ENCODE measurements around the gene GIT1. TPM values are rescaled to one million over a fixed set of nuclear protein-coding genes. Genes with fewer than 3 reads are reported as not detected.

The GIT1 gene
- total and polyA plus RNA-seq, 2 donors (not counting 1 experiment from before 2014, with no cell fraction given): 12.4 to 20.1 TPM

- Histone ChIP-seq H3K27ac (ENCODE audit: insufficient read depth, low read length) (no peak overlapping the region), H4K20me1 (ENCODE audit: control insufficient read depth, extremely low read depth, insufficient read depth, low read length) (no peaks in the 10 kb centered on the region), H3K4me2 (ENCODE audit: extremely low read depth, insufficient read depth, low read length) (no peak overlapping the region), H3K27me3 (ENCODE audit: control insufficient read depth, insufficient read depth, low read length) (no peaks in the 10 kb centered on the region), H3K4me3 (replicated peaks in 1 of 4; ENCODE audit: control extremely low read depth in 1 of 4, insufficient read depth in 1 of 4, low read depth in 3 of 4, low read length in 4 of 4) (no peak overlapping the region), H3K79me2 (ENCODE audit: control insufficient read depth, insufficient read depth, low read length) (no peaks in the 10 kb centered on the region), H3K4me1 (ENCODE audit: control insufficient read depth, extremely low read depth, insufficient read depth, low read length) (peaks cover 7% of the 10 kb centered on the region), H2AFZ (ENCODE audit: low read length) (no peak overlapping the region), H3K9ac (ENCODE audit: insufficient read depth, low read length) (no peak overlapping the region), H3K36me3 (ENCODE audit: control insufficient read depth, insufficient read depth, low read length) (peaks cover 10% of the 10 kb centered on the region), H3K9me3 (ENCODE audit: control insufficient read depth, insufficient read depth, low read depth, low read length) (no peaks in the 10 kb centered on the region)
- TF ChIP-seq EZH2 (IDR thresholded peaks at IDR 0.05; ENCODE audit: low read length, missing control alignments) (no peak), CTCF (conservative IDR thresholded peaks at IDR 0.05 in 1 of 2, IDR thresholded peaks at IDR 0.05 in 1 of 2; ENCODE audit: low read depth in 1 of 2, low read length in 2 of 2) (no peak)
- DNase-seq (ENCODE audit: low read depth in 2 of 2): no peak
Observed at GRCh38 chr17:29627951-29628350, 38.5 kb upstream of the GIT1 start.

- H2AFZ ChIP-seq (ENCODE audit: low read length): peak overlapping the region; percentile 3
- peak; percentile 59 to 63 for DNase-seq (ENCODE audit: low read depth in 2 of 2)
Observed at GRCh38 chr17:29625037-29625750, 35.7 kb upstream of the GIT1 start.

GRCh38 chr17:29624586-29624985 lies 35.1 kb upstream of the GIT1 start:
- DNase-seq (ENCODE audit: low read depth in 2 of 2): no peak
- Histone ChIP-seq H3K4me1 (ENCODE audit: control insufficient read depth, extremely low read depth, insufficient read depth, low read length) (peaks cover 12% of the 10 kb centered on the region), H3K79me2 (ENCODE audit: control insufficient read depth, insufficient read depth, low read length) (no peaks in the 10 kb centered on the region), H3K9ac (ENCODE audit: insufficient read depth, low read length) (no peak overlapping the region), H3K9me3 (ENCODE audit: control insufficient read depth, insufficient read depth, low read depth, low read length) (no peaks in the 10 kb centered on the region), H3K36me3 (ENCODE audit: control insufficient read depth, insufficient read depth, low read length) (peaks cover 1% of the 10 kb centered on the region), H3K4me3 (replicated peaks in 1 of 4; ENCODE audit: control extremely low read depth in 1 of 4, insufficient read depth in 1 of 4, low read depth in 3 of 4, low read length in 4 of 4) (no peak overlapping the region), H4K20me1 (ENCODE audit: control insufficient read depth, extremely low read depth, insufficient read depth, low read length) (no peaks in the 10 kb centered on the region), H3K27me3 (ENCODE audit: control insufficient read depth, insufficient read depth, low read length) (no peaks in the 10 kb centered on the region), H3K27ac (ENCODE audit: insufficient read depth, low read length) (no peak overlapping the region), H2AFZ (ENCODE audit: low read length) (no peak overlapping the region), H3K4me2 (ENCODE audit: extremely low read depth, insufficient read depth, low read length) (no peak overlapping the region)
- TF ChIP-seq CTCF (conservative IDR thresholded peaks at IDR 0.05 in 1 of 2, IDR thresholded peaks at IDR 0.05 in 1 of 2; ENCODE audit: low read depth in 1 of 2, low read length in 2 of 2) (no peak), EZH2 (IDR thresholded peaks at IDR 0.05; ENCODE audit: low read length, missing control alignments) (no peak)

More at GRCh38 chr17:29625037-29625750, 35.7 kb upstream of the GIT1 start:
- Histone ChIP-seq H3K4me1 (ENCODE audit: control insufficient read depth, extremely low read depth, insufficient read depth, low read length) (peaks cover 11% of the 10 kb centered on the region), H3K27me3 (ENCODE audit: control insufficient read depth, insufficient read depth, low read length) (no peaks in the 10 kb centered on the region), H3K4me2 (ENCODE audit: extremely low read depth, insufficient read depth, low read length) (peak overlapping the region; percentile 54), H3K9ac (ENCODE audit: insufficient read depth, low read length) (no peak overlapping the region), H3K36me3 (ENCODE audit: control insufficient read depth, insufficient read depth, low read length) (peaks cover 1% of the 10 kb centered on the region), H3K9me3 (ENCODE audit: control insufficient read depth, insufficient read depth, low read depth, low read length) (no peaks in the 10 kb centered on the region), H3K79me2 (ENCODE audit: control insufficient read depth, insufficient read depth, low read length) (no peaks in the 10 kb centered on the region), H3K4me3 (replicated peaks in 1 of 4; ENCODE audit: control extremely low read depth in 1 of 4, insufficient read depth in 1 of 4, low read depth in 3 of 4, low read length in 4 of 4) (no peak overlapping the region), H3K27ac (ENCODE audit: insufficient read depth, low read length) (peak overlapping the region; percentile 23), H4K20me1 (ENCODE audit: control insufficient read depth, extremely low read depth, insufficient read depth, low read length) (no peaks in the 10 kb centered on the region)
- TF ChIP-seq CTCF (conservative IDR thresholded peaks at IDR 0.05 in 1 of 2, IDR thresholded peaks at IDR 0.05 in 1 of 2; ENCODE audit: low read depth in 1 of 2, low read length in 2 of 2) (no peak), EZH2 (IDR thresholded peaks at IDR 0.05; ENCODE audit: low read length, missing control alignments) (no peak)

Measured in fibroblast of lung (primary cell).